ENCODE results near the gene LPP. TPM values are rescaled to one million over a fixed set of nuclear protein-coding genes. Genes with fewer than 3 reads are reported as not detected.

The LPP gene
- total and polyA plus RNA-seq, 9 of the 15 experiments (the other 6 are each of a cell fraction or from before 2014, with no cell fraction given) = 0.07 to 0.18 TPM; not detected in 7

DNA sequence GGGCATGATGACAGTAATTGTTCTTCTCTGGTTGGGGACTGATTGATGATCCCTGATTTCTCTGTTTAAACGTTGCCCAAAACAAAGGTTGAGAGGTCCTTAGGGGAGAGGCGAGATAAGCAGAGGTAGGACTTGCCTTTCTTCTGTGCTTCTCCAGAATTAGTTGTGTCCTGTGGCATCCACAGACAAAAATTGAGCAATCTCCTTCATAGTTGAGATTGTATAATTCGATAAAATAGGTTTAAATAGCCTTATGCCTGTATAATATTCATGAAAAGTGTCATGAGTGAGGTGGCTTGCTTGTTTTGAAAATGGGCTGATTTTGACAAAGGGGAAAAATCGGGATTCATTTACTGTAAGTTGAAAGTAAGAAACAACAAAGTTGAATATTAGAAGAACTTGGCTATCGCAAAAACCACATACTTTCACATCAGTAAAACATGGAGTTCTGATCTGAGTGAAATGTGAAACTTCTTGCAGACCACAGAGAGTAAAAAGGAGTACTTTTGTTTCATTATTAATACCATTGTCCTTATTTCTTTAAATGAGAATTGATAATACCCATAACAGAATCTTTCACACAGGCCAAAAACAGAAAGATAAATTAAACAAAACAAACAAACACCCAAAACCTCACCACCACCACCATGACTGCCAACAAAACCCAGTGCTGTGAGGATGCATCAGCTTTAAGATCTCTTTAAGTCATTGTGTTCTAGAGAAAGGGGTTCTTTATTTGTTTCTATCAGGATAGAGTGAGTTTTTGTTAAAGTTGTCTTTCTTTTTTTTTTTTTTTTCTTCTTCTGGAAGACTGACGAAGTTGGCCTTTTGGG lies 155.7 kb downstream of the LPP start:
- H3K9me1 ChIP-seq (ENCODE audit: control insufficient read depth, insufficient read depth, low read length) = no peaks in the 10 kb centered on the region
- H3K36me3 ChIP-seq (ENCODE audit: control insufficient read depth, insufficient read depth, low read length) = no peaks in the 10 kb centered on the region
- POLR2A ChIA-PET = interaction anchor here (0.8 kb wide), 1 partner anchor 460 kb away, joined by 3 read pairs; no protein-coding TSS in a partner anchor
- in situ Hi-C loops (cut with MboI) = no loop called here
- no peak overlapping the region for H3K27ac ChIP-seq (ENCODE audit: extremely low read depth, low read depth, low read length)
- 0% methylated on average over 6 of the region's 6 CpGs for WGBS (ENCODE audit: insufficient coverage, low coverage, missing lambda C conversion rate)
- H3K9me3 ChIP-seq (replicated peaks; ENCODE audit: control insufficient read depth, insufficient read depth, low read depth, low read length) = no peaks in the 10 kb centered on the region
- no peak for DNase-seq (ENCODE audit: extremely low read depth in 1 of 4, low spot score in 3 of 4)
- no peak overlapping the region for H2AFZ ChIP-seq (ENCODE audit: low read depth, low read length)
- CTCF ChIA-PET (ENCODE audit: low intra/inter-chr PET ratio) = no interaction called here
- intact Hi-C loops (cut with micrococcal nuclease) = no loop called here
- H3K4me3 ChIP-seq = no peak overlapping the region
- no peaks in the 10 kb centered on the region for H3K79me2 ChIP-seq (ENCODE audit: control insufficient read depth, insufficient read depth, low read length)
- no peak overlapping the region for H3K9ac ChIP-seq (ENCODE audit: insufficient read depth in 1 of 2, low read depth in 2 of 2, low read length in 2 of 2)
- no peak for FAIRE-seq
- BruUV-seq (replicated peaks) = no TSS peak
- ATAC-seq = no peak
- H3K4me1 ChIP-seq (replicated peaks in 1 of 2; ENCODE audit: control insufficient read depth in 2 of 2, insufficient read depth in 2 of 2, low read length in 2 of 2) = no peaks in the 10 kb centered on the region
- no peak overlapping the region for H3K4me2 ChIP-seq (ENCODE audit: insufficient read depth, low read length)
- TF ChIP-seq MED1 (CRISPR knock-in tag; IDR thresholded peaks at IDR 0.05; ENCODE audit: borderline replicate concordance) (no peak), PTTG1 (tag; IDR thresholded peaks at IDR 0.05; ENCODE audit: low read depth) (no peak), FOS (IDR thresholded peaks at IDR 0.05; ENCODE audit: extremely low read depth, insufficient read length) (no peak), ILF3 (IDR thresholded peaks at IDR 0.05; ENCODE audit: borderline replicate concordance) (no peak)
- TF ChIP-seq, protein P1, sequence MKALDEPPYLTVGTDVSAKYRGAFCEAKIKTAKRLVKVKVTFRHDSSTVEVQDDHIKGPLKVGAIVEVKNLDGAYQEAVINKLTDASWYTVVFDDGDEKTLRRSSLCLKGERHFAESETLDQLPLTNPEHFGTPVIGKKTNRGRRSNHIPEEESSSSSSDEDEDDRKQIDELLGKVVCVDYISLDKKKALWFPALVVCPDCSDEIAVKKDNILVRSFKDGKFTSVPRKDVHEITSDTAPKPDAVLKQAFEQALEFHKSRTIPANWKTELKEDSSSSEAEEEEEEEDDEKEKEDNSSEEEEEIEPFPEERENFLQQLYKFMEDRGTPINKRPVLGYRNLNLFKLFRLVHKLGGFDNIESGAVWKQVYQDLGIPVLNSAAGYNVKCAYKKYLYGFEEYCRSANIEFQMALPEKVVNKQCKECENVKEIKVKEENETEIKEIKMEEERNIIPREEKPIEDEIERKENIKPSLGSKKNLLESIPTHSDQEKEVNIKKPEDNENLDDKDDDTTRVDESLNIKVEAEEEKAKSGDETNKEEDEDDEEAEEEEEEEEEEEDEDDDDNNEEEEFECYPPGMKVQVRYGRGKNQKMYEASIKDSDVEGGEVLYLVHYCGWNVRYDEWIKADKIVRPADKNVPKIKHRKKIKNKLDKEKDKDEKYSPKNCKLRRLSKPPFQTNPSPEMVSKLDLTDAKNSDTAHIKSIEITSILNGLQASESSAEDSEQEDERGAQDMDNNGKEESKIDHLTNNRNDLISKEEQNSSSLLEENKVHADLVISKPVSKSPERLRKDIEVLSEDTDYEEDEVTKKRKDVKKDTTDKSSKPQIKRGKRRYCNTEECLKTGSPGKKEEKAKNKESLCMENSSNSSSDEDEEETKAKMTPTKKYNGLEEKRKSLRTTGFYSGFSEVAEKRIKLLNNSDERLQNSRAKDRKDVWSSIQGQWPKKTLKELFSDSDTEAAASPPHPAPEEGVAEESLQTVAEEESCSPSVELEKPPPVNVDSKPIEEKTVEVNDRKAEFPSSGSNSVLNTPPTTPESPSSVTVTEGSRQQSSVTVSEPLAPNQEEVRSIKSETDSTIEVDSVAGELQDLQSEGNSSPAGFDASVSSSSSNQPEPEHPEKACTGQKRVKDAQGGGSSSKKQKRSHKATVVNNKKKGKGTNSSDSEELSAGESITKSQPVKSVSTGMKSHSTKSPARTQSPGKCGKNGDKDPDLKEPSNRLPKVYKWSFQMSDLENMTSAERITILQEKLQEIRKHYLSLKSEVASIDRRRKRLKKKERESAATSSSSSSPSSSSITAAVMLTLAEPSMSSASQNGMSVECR (CRISPR knock-in tag; IDR thresholded peaks at IDR 0.05) = no peak
- TF ChIP-seq, protein P2, sequence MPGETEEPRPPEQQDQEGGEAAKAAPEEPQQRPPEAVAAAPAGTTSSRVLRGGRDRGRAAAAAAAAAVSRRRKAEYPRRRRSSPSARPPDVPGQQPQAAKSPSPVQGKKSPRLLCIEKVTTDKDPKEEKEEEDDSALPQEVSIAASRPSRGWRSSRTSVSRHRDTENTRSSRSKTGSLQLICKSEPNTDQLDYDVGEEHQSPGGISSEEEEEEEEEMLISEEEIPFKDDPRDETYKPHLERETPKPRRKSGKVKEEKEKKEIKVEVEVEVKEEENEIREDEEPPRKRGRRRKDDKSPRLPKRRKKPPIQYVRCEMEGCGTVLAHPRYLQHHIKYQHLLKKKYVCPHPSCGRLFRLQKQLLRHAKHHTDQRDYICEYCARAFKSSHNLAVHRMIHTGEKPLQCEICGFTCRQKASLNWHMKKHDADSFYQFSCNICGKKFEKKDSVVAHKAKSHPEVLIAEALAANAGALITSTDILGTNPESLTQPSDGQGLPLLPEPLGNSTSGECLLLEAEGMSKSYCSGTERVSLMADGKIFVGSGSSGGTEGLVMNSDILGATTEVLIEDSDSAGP (CRISPR knock-in tag; IDR thresholded peaks at IDR 0.05) = no peak
- no peaks in the 10 kb centered on the region for H3K27me3 ChIP-seq (ENCODE audit: control insufficient read depth in 2 of 2, insufficient read depth in 2 of 2, low read length in 2 of 2)
- H4K20me1 ChIP-seq (replicated peaks; ENCODE audit: control insufficient read depth, insufficient read depth, low read length) = no peaks in the 10 kb centered on the region

All from K562 (cell line).